BLaER1 (cell line): ENCODE measurements around the gene CTSL.

Experiments
- H3K27ac ChIP-seq: shearing (Covaris generic); formaldehyde crosslinking; 2 replicates; pipeline ENCODE4 v1.8.1; 2022
- H3K27me3 ChIP-seq: shearing (Covaris generic); formaldehyde crosslinking; 2 replicates; pipeline ENCODE4 v1.8.1; 2022
- H3K36me3 ChIP-seq: shearing (Covaris generic); formaldehyde crosslinking; 2 replicates; pipeline ENCODE4 v1.8.1; 2022
- H3K4me1 ChIP-seq: shearing (Covaris generic); formaldehyde crosslinking; 2 replicates; pipeline ENCODE4 v1.8.1; 2022
- H3K4me2 ChIP-seq: shearing (Covaris generic); formaldehyde crosslinking; 2 replicates; pipeline ENCODE4 v1.8.1; 2022
- H3K4me3 ChIP-seq: shearing (Covaris generic); formaldehyde crosslinking; 2 replicates; pipeline ENCODE4 v1.8.1; 2022
- H3K9ac ChIP-seq: shearing (Covaris generic); formaldehyde crosslinking; 2 replicates; pipeline ENCODE4 v1.8.1; 2022
- H3K9me3 ChIP-seq: shearing (Covaris generic); formaldehyde crosslinking; 2 replicates; pipeline ENCODE4 v1.8.1; 2022
- H4K20me1 ChIP-seq: shearing (Covaris generic); formaldehyde crosslinking; 2 replicates; pipeline ENCODE4 v1.8.1; 2022
- Cebpa-rat ChIP-seq: shearing (Covaris generic); IDR thresholded peaks from 2 replicates; pipeline ENCODE4 v1.8.1; 2022

CTSL gene

GRCh38 chr9:87684627-87685219 lies 41.2 kb upstream of the CTSL start:
- Histone ChIP-seq H3K27ac (no peak overlapping the region), H3K9ac (no peak overlapping the region), H3K4me1 (peaks cover 22% of the 10 kb centered on the region), H3K9me3 (no peaks in the 10 kb centered on the region), H3K4me2 (no peak overlapping the region), H3K4me3 (no peak overlapping the region), H3K36me3 (no peaks in the 10 kb centered on the region), H3K27me3 (no peaks in the 10 kb centered on the region), H4K20me1 (no peaks in the 10 kb centered on the region)
- TF ChIP-seq Cebpa-rat: no peak

- Histone ChIP-seq H3K4me1 (peaks cover 22% of the 10 kb centered on the region), H3K27ac (no peak overlapping the region), H3K36me3 (no peaks in the 10 kb centered on the region), H3K9ac (no peak overlapping the region), H3K9me3 (no peaks in the 10 kb centered on the region), H3K27me3 (no peaks in the 10 kb centered on the region), H3K4me3 (no peak overlapping the region), H4K20me1 (no peaks in the 10 kb centered on the region), H3K4me2 (peak overlapping the region; percentile 48)
- no peak for TF ChIP-seq Cebpa-rat
Measured at GRCh38 chr9:87685441-87685840, 40.5 kb upstream of the CTSL start.

GRCh38 chr9:87685871-87686519 lies 39.9 kb upstream of the CTSL start:
- Histone ChIP-seq H3K9me3 (no peaks in the 10 kb centered on the region), H3K4me3 (no peak overlapping the region), H4K20me1 (no peaks in the 10 kb centered on the region), H3K4me1 (peaks cover 22% of the 10 kb centered on the region), H3K27ac (no peak overlapping the region), H3K27me3 (no peaks in the 10 kb centered on the region), H3K9ac (no peak overlapping the region), H3K36me3 (no peaks in the 10 kb centered on the region), H3K4me2 (peak overlapping the region; percentile 48)
- no peak for TF ChIP-seq Cebpa-rat

- H3K27me3 ChIP-seq: no peaks in the 10 kb centered on the region
- no peak for TF ChIP-seq Cebpa-rat
- peaks cover 22% of the 10 kb centered on the region for H3K4me1 ChIP-seq
- no peak overlapping the region for H3K27ac ChIP-seq
- H3K9me3 ChIP-seq: no peaks in the 10 kb centered on the region
- H3K36me3 ChIP-seq: no peaks in the 10 kb centered on the region
- no peak overlapping the region for H3K4me3 ChIP-seq
- H3K9ac ChIP-seq: no peak overlapping the region
- no peaks in the 10 kb centered on the region for H4K20me1 ChIP-seq
- peak overlapping the region; percentile 48; the same call in 1 of the 2 replicates for H3K4me2 ChIP-seq
Measured at GRCh38 chr9:87686520-87687090, 39.3 kb upstream of the CTSL start.

GRCh38 chr9:87687207-87687606 lies 38.7 kb upstream of the CTSL start:
- Histone ChIP-seq H3K4me2 (no peak overlapping the region), H3K27ac (no peak overlapping the region), H3K4me3 (no peak overlapping the region), H3K36me3 (no peaks in the 10 kb centered on the region), H3K27me3 (no peaks in the 10 kb centered on the region), H3K9me3 (no peaks in the 10 kb centered on the region), H3K9ac (no peak overlapping the region), H4K20me1 (no peaks in the 10 kb centered on the region), H3K4me1 (peaks cover 22% of the 10 kb centered on the region)
- no peak for TF ChIP-seq Cebpa-rat

- Histone ChIP-seq H3K36me3 (no peaks in the 10 kb centered on the region), H3K27ac (no peak overlapping the region), H3K4me1 (no peaks in the 10 kb centered on the region), H3K4me2 (no peak overlapping the region), H3K4me3 (no peak overlapping the region), H4K20me1 (no peaks in the 10 kb centered on the region), H3K9me3 (peaks cover 16% of the 10 kb centered on the region), H3K9ac (no peak overlapping the region), H3K27me3 (no peaks in the 10 kb centered on the region)
- TF ChIP-seq Cebpa-rat: no peak
Measured at GRCh38 chr9:87694236-87694755, 31.6 kb upstream of the CTSL start.

- Histone ChIP-seq H3K4me3 (no peak overlapping the region), H3K27me3 (no peaks in the 10 kb centered on the region), H3K27ac (no peak overlapping the region), H3K36me3 (no peaks in the 10 kb centered on the region), H3K9me3 (peaks cover 16% of the 10 kb centered on the region), H4K20me1 (no peaks in the 10 kb centered on the region), H3K4me2 (no peak overlapping the region), H3K9ac (no peak overlapping the region), H3K4me1 (no peaks in the 10 kb centered on the region)
- no peak for TF ChIP-seq Cebpa-rat
Measured at GRCh38 chr9:87695523-87695922, 30.4 kb upstream of the CTSL start.

GRCh38 chr9:87696641-87697040 lies 29.3 kb upstream of the CTSL start:
- Histone ChIP-seq H3K4me3 (no peak overlapping the region), H3K9me3 (peaks cover 16% of the 10 kb centered on the region), H4K20me1 (no peaks in the 10 kb centered on the region), H3K4me2 (no peak overlapping the region), H3K27me3 (no peaks in the 10 kb centered on the region), H3K4me1 (0 out of 2 replicates have a peak, but pooled peaks cover under 1% of the 10 kb centered on the region), H3K27ac (no peak overlapping the region), H3K9ac (no peak overlapping the region), H3K36me3 (no peaks in the 10 kb centered on the region)
- no peak for TF ChIP-seq Cebpa-rat

GRCh38 chr9:87698069-87698809 lies 27.7 kb upstream of the CTSL start:
- H3K9me3 ChIP-seq: peaks cover 10% of the 10 kb centered on the region
- H3K4me2 ChIP-seq: no peak overlapping the region
- H4K20me1 ChIP-seq: no peaks in the 10 kb centered on the region
- no peaks in the 10 kb centered on the region for H3K36me3 ChIP-seq
- no peak overlapping the region for H3K27ac ChIP-seq
- TF ChIP-seq Cebpa-rat: no peak
- H3K4me1 ChIP-seq: 0 out of 2 replicates have a peak, but pooled peaks cover 5% of the 10 kb centered on the region
- no peaks in the 10 kb centered on the region for H3K27me3 ChIP-seq
- H3K4me3 ChIP-seq: no peak overlapping the region
- no peak overlapping the region for H3K9ac ChIP-seq
